ENCODE measurements around the gene PIPOX. TPM values are rescaled to one million over a fixed set of nuclear protein-coding genes. Genes with fewer than 3 reads are reported as not detected.

PIPOX gene
- total RNA-seq, 6 experiments from 2014 or later: 167 to 322 (median 226) TPM

GRCh38 chr17:28997806-28998205, 45.1 kb upstream of the PIPOX start:
- DNase-seq: no peak
- no peak overlapping the region for H3K4me3 ChIP-seq
- no peaks in the 10 kb centered on the region for H3K9me3 ChIP-seq
- WGBS (ENCODE audit: insufficient coverage, low coverage, low lambda C conversion rate, missing lambda C conversion rate): 100% methylated on average over 1 of the region's 1 CpG
- intact Hi-C loops (cut with DNase I): no loop called here
- H3K36me3 ChIP-seq: no peaks in the 10 kb centered on the region
- peaks cover 0 to 20% (median 8%) of the 10 kb centered on the region in 4 donors for H3K4me1 ChIP-seq
- H3K27ac ChIP-seq: no peak overlapping the region
- H3K27me3 ChIP-seq: no peaks in the 10 kb centered on the region
- TF ChIP-seq CTCF (IDR thresholded peaks at IDR 0.05): no peak
- no peak for TF ChIP-seq POLR2A (IDR thresholded peaks at IDR 0.05)
- no peak for ATAC-seq

- Histone ChIP-seq H3K4me3 (no peak overlapping the region), H3K27ac (no peak overlapping the region), H3K36me3 (no peaks in the 10 kb centered on the region), H3K27me3 (no peaks in the 10 kb centered on the region), H3K9me3 (no peaks in the 10 kb centered on the region), H3K4me1 (peaks cover 0 to 6% (median 1%) of the 10 kb centered on the region in 4 donors)
- intact Hi-C loops (cut with DNase I): no loop called here
- TF ChIP-seq CTCF (IDR thresholded peaks at IDR 0.05): no peak
- no peak for TF ChIP-seq POLR2A (IDR thresholded peaks at IDR 0.05)
- no peak for DNase-seq
- no peak for ATAC-seq
- 40% methylated on average over 4 of the region's 5 CpGs for WGBS (ENCODE audit: insufficient coverage, low coverage, low lambda C conversion rate, missing lambda C conversion rate)
These were observed 43.7 kb upstream of the PIPOX start for GRCh38 chr17:28999206-28999605.

- Histone ChIP-seq H3K27me3 (no peaks in the 10 kb centered on the region), H3K4me3 (no peak overlapping the region), H3K27ac (no peak overlapping the region), H3K36me3 (no peaks in the 10 kb centered on the region), H3K9me3 (no peaks in the 10 kb centered on the region), H3K4me1 (peaks cover 0 to under 1% (median 0%) of the 10 kb centered on the region in 4 donors)
- DNase-seq (no peak), ATAC-seq (no peak)
- intact Hi-C loops (cut with DNase I): no loop called here
- no peak for TF ChIP-seq CTCF (IDR thresholded peaks at IDR 0.05)
- TF ChIP-seq POLR2A (IDR thresholded peaks at IDR 0.05): no peak
- 82% methylated on average over 5 of the region's 5 CpGs for WGBS (ENCODE audit: insufficient coverage, low coverage, low lambda C conversion rate, missing lambda C conversion rate)
These were observed 42.0 kb upstream of the PIPOX start for GRCh38 chr17:29000973-29001372.

GRCh38 chr17:29002811-29003210, 40.1 kb upstream of the PIPOX start:
- Histone ChIP-seq H3K4me1 (peaks cover 0 to 3% (median 0%) of the 10 kb centered on the region in 4 donors), H3K36me3 (no peaks in the 10 kb centered on the region), H3K4me3 (no peak overlapping the region), H3K27ac (no peak overlapping the region), H3K9me3 (no peaks in the 10 kb centered on the region), H3K27me3 (no peaks in the 10 kb centered on the region)
- WGBS (ENCODE audit: insufficient coverage, low coverage, low lambda C conversion rate, missing lambda C conversion rate): 62% methylated on average over 4 of the region's 4 CpGs
- ATAC-seq: no peak
- intact Hi-C loops (cut with DNase I): no loop called here
- DNase-seq: no peak
- TF ChIP-seq CTCF (IDR thresholded peaks at IDR 0.05) (no peak), POLR2A (IDR thresholded peaks at IDR 0.05) (no peak)

- H3K36me3 ChIP-seq: no peaks in the 10 kb centered on the region
- no peaks in the 10 kb centered on the region for H3K9me3 ChIP-seq
- H3K27me3 ChIP-seq: no peaks in the 10 kb centered on the region
- peaks cover 0 to 3% (median 0%) of the 10 kb centered on the region in 4 donors for H3K4me1 ChIP-seq
- H3K4me3 ChIP-seq: no peak overlapping the region
- no peak for ATAC-seq
- intact Hi-C loops (cut with DNase I): no loop called here
- DNase-seq: no peak
- no CpG with 5 or more reads among the region's 12 CpGs for WGBS (ENCODE audit: insufficient coverage, low coverage, low lambda C conversion rate, missing lambda C conversion rate)
- TF ChIP-seq CTCF (IDR thresholded peaks at IDR 0.05) (no peak), POLR2A (IDR thresholded peaks at IDR 0.05) (no peak)
- no peak overlapping the region for H3K27ac ChIP-seq
These were observed 39.7 kb upstream of the PIPOX start for GRCh38 chr17:29003289-29003688.

All from right lobe of liver (tissue), 6 donors.